ENCODE results near the gene GLB1L2. TPM values are rescaled to one million over a fixed set of nuclear protein-coding genes. Genes with fewer than 3 reads are reported as not detected.

Gene GLB1L2
- total and polyA plus RNA-seq, 2 experiments from 2014 or later = 3.3 to 12.3 TPM

DNA sequence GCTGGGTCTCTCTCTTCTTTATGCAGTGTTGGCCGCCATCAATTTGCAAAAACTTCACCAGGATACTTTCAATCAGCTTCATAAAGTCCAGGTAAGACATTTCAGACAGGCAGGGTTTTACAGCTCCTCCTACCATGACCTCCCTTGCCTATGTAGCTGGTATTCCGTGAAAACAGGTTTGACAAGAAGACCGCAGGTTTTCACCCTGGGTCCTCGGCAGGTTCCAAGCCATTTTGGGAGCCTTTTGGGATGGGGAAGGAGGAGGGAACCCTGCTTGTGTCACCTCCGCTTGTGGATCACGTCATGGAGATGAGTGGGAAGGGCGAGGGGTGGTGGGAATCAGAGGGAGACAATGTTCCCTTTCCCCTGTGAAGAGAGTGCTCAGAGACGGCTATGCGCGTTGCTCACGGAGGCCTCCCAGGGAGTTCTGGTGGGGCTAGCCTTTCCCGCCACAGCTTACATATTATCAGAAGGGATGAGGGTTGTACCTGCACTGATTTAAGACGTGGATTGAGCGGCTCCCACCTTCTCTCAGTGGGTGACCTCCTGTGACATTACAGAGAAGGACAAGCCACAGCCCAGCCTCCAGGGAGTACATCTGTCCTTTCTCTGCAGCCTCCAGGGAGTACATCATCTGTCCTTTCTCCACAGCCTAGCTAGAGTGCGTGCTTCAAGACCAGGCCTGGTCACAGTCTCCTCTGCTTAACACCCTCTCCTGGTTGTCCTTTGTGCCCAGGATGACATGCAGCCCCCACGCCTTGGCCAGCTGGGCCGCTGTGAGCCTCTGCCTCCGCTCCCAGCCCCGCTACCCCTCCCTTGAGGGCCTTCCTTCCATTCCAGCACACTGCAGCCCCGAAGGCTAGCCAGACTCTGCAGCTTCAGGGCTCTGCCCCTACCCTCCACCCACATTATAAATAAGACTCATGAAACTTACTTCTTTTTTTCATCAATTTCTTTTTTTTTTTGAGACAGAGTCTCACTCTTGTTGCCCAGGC is 38.4 kb upstream of the GLB1L2 start (continued):
- TF ChIP-seq, protein P1, sequence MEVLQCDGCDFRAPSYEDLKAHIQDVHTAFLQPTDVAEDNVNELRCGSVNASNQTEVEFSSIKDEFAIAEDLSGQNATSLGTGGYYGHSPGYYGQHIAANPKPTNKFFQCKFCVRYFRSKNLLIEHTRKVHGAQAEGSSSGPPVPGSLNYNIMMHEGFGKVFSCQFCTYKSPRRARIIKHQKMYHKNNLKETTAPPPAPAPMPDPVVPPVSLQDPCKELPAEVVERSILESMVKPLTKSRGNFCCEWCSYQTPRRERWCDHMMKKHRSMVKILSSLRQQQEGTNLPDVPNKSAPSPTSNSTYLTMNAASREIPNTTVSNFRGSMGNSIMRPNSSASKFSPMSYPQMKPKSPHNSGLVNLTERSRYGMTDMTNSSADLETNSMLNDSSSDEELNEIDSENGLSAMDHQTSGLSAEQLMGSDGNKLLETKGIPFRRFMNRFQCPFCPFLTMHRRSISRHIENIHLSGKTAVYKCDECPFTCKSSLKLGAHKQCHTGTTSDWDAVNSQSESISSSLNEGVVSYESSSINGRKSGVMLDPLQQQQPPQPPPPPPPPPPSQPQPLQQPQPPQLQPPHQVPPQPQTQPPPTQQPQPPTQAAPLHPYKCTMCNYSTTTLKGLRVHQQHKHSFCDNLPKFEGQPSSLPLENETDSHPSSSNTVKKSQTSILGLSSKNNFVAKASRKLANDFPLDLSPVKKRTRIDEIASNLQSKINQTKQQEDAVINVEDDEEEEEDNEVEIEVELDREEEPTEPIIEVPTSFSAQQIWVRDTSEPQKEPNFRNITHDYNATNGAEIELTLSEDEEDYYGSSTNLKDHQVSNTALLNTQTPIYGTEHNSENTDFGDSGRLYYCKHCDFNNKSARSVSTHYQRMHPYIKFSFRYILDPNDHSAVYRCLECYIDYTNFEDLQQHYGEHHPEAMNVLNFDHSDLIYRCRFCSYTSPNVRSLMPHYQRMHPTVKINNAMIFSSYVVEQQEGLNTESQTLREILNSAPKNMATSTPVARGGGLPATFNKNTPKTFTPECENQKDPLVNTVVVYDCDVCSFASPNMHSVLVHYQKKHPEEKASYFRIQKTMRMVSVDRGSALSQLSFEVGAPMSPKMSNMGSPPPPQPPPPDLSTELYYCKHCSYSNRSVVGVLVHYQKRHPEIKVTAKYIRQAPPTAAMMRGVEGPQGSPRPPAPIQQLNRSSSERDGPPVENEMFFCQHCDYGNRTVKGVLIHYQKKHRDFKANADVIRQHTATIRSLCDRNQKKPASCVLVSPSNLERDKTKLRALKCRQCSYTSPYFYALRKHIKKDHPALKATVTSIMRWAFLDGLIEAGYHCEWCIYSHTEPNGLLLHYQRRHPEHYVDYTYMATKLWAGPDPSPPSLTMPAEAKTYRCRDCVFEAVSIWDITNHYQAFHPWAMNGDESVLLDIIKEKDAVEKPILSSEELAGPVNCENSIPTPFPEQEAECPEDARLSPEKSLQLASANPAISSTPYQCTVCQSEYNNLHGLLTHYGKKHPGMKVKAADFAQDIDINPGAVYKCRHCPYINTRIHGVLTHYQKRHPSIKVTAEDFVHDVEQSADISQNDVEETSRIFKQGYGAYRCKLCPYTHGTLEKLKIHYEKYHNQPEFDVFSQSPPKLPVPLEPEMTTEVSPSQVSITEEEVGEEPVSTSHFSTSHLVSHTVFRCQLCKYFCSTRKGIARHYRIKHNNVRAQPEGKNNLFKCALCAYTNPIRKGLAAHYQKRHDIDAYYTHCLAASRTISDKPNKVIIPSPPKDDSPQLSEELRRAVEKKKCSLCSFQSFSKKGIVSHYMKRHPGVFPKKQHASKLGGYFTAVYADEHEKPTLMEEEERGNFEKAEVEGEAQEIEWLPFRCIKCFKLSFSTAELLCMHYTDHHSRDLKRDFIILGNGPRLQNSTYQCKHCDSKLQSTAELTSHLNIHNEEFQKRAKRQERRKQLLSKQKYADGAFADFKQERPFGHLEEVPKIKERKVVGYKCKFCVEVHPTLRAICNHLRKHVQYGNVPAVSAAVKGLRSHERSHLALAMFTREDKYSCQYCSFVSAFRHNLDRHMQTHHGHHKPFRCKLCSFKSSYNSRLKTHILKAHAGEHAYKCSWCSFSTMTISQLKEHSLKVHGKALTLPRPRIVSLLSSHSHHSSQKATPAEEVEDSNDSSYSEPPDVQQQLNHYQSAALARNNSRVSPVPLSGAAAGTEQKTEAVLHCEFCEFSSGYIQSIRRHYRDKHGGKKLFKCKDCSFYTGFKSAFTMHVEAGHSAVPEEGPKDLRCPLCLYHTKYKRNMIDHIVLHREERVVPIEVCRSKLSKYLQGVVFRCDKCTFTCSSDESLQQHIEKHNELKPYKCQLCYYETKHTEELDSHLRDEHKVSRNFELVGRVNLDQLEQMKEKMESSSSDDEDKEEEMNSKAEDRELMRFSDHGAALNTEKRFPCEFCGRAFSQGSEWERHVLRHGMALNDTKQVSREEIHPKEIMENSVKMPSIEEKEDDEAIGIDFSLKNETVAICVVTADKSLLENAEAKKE (CRISPR knock-in tag; IDR thresholded peaks at IDR 0.05) = no peak
- TF ChIP-seq EZH2phosphoT487 (IDR thresholded peaks at IDR 0.05; ENCODE audit: unreplicated experiment) (no peak), EZH2 (IDR thresholded peaks at IDR 0.05; ENCODE audit: low read depth, unreplicated experiment) (no peak), ZNF114 (CRISPR knock-in tag; IDR thresholded peaks at IDR 0.05) (no peak)
- TF ChIP-seq, protein P2, sequence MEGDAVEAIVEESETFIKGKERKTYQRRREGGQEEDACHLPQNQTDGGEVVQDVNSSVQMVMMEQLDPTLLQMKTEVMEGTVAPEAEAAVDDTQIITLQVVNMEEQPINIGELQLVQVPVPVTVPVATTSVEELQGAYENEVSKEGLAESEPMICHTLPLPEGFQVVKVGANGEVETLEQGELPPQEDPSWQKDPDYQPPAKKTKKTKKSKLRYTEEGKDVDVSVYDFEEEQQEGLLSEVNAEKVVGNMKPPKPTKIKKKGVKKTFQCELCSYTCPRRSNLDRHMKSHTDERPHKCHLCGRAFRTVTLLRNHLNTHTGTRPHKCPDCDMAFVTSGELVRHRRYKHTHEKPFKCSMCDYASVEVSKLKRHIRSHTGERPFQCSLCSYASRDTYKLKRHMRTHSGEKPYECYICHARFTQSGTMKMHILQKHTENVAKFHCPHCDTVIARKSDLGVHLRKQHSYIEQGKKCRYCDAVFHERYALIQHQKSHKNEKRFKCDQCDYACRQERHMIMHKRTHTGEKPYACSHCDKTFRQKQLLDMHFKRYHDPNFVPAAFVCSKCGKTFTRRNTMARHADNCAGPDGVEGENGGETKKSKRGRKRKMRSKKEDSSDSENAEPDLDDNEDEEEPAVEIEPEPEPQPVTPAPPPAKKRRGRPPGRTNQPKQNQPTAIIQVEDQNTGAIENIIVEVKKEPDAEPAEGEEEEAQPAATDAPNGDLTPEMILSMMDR (conservative IDR thresholded peaks at IDR 0.05; ENCODE audit: low read depth in 2 of 2) = no peak
- TF ChIP-seq, protein P3, sequence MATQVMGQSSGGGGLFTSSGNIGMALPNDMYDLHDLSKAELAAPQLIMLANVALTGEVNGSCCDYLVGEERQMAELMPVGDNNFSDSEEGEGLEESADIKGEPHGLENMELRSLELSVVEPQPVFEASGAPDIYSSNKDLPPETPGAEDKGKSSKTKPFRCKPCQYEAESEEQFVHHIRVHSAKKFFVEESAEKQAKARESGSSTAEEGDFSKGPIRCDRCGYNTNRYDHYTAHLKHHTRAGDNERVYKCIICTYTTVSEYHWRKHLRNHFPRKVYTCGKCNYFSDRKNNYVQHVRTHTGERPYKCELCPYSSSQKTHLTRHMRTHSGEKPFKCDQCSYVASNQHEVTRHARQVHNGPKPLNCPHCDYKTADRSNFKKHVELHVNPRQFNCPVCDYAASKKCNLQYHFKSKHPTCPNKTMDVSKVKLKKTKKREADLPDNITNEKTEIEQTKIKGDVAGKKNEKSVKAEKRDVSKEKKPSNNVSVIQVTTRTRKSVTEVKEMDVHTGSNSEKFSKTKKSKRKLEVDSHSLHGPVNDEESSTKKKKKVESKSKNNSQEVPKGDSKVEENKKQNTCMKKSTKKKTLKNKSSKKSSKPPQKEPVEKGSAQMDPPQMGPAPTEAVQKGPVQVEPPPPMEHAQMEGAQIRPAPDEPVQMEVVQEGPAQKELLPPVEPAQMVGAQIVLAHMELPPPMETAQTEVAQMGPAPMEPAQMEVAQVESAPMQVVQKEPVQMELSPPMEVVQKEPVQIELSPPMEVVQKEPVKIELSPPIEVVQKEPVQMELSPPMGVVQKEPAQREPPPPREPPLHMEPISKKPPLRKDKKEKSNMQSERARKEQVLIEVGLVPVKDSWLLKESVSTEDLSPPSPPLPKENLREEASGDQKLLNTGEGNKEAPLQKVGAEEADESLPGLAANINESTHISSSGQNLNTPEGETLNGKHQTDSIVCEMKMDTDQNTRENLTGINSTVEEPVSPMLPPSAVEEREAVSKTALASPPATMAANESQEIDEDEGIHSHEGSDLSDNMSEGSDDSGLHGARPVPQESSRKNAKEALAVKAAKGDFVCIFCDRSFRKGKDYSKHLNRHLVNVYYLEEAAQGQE (IDR thresholded peaks at IDR 0.05; ENCODE audit: unreplicated experiment) = no peak

Measured in GM23338 (cell line).